CD14-positive monocyte (primary cell): ENCODE results near the gene SYT7. TPM values are rescaled to one million over a fixed set of nuclear protein-coding genes. Genes with fewer than 3 reads are reported as not detected.

Experiments
- DNase-seq, 3 donors: peaks; one replicate each; pipeline ENCODE4 v3.0.0-alpha.2; 2011 to 2022
- H2AFZ ChIP-seq: 2 replicates; pipeline ENCODE4 v1.6.0; 2012; ENCODE audit warnings: mild to moderate bottlenecking, low read depth, low read length, inconsistent platforms; ENCODE audit not compliant: insufficient read depth, poor library complexity, severe bottlenecking
- H3K27ac ChIP-seq, 2 donors: 1 replicate in 1 of 2; 2 replicates in 1 of 2; pipeline ENCODE4 v1.5.1; 2012 to 2013; ENCODE audit warnings: low read length in 2 of 2, control low read depth in 1 of 2, inconsistent platforms in 1 of 2, low read depth in 1 of 2, mild to moderate bottlenecking in 1 of 2
- H3K27me3 ChIP-seq, 2 donors: one replicate each; pipeline versions ENCODE4 v1.6.0 to v1.6.1; 2011 to 2013; ENCODE audit warnings: low read length in 2 of 2; ENCODE audit not compliant: control insufficient read depth in 2 of 2, insufficient read depth in 2 of 2
- H3K36me3 ChIP-seq, 2 donors: replicated peaks in 1 of 2; 1 replicate in 1 of 2; 2 replicates in 1 of 2; pipeline versions ENCODE4 v1.5.1 to v1.6.1; 2012 to 2013; ENCODE audit warnings: low read length in 2 of 2, control low read depth in 1 of 2, inconsistent platforms in 1 of 2, mild to moderate bottlenecking in 1 of 2; ENCODE audit not compliant: insufficient read depth in 2 of 2, control insufficient read depth in 1 of 2
- H3K4me1 ChIP-seq, 2 donors: 1 replicate in 1 of 2; 2 replicates in 1 of 2; pipeline versions ENCODE4 v1.5.1 to v1.6.1; 2012 to 2013; ENCODE audit warnings: low read length in 2 of 2, control low read depth in 1 of 2, inconsistent platforms in 1 of 2, mild to moderate bottlenecking in 1 of 2, moderate library complexity in 1 of 2; ENCODE audit not compliant: insufficient read depth in 2 of 2, control insufficient read depth in 1 of 2
- H3K4me2 ChIP-seq: replicated peaks from 2 replicates; pipeline ENCODE3; 2012; ENCODE audit warnings: low read length, moderate library complexity, mild to moderate bottlenecking; ENCODE audit not compliant: poor library complexity, severe bottlenecking; ENCODE audit errors: extremely low read depth
- H3K4me3 ChIP-seq, 3 experiments: fragments of 200-600 bp in 1 of 3; sonication (generic) in 1 of 3; replicated peaks in 1 of 3; 1 replicate in 2 of 3; 2 replicates in 1 of 3; pipeline ENCODE4 v1.5.1; 2011 to 2013; ENCODE audit warnings: low read length in 3 of 3, mild to moderate bottlenecking in 3 of 3, control low read depth in 2 of 3, low read depth in 2 of 3, inconsistent platforms in 1 of 3, moderate library complexity in 1 of 3
- H3K79me2 ChIP-seq: 2 replicates; pipeline ENCODE4 v1.6.0; 2012; ENCODE audit warnings: mild to moderate bottlenecking, control low read depth, inconsistent platforms, low read length, moderate library complexity; ENCODE audit not compliant: insufficient read depth
- H3K9ac ChIP-seq: 2 replicates; pipeline ENCODE4 v1.6.0; 2017; ENCODE audit warnings: low read length, mild to moderate bottlenecking; ENCODE audit not compliant: insufficient read depth, poor library complexity, severe bottlenecking
- H3K9me3 ChIP-seq, 2 donors: replicated peaks in 1 of 2; 1 replicate in 1 of 2; 2 replicates in 1 of 2; pipeline versions ENCODE4 v1.5.1 to v1.6.1; 2012 to 2013; ENCODE audit warnings: low read length in 2 of 2, control low read depth in 1 of 2; ENCODE audit not compliant: control insufficient read depth in 1 of 2, insufficient read depth in 1 of 2
- H4K20me1 ChIP-seq: 2 replicates; pipeline ENCODE4 v1.6.0; 2012; ENCODE audit warnings: mild to moderate bottlenecking, low read length, control low read depth, moderate library complexity; ENCODE audit not compliant: insufficient read depth
- H3K27ac Mint-ChIP-seq, 7 donors: one replicate each; pipeline ENCODE4 v1.8.0; 2020; ENCODE audit warnings: mild to moderate bottlenecking in 7 of 7, mixed read lengths in 7 of 7, moderate library complexity in 6 of 7, inconsistent platforms in 2 of 7
- H3K27me3 Mint-ChIP-seq, 3 donors: one replicate each; pipeline ENCODE4 v1.8.0; 2021 to 2022; ENCODE audit warnings: low read depth in 3 of 3, mild to moderate bottlenecking in 3 of 3, mixed read lengths in 3 of 3, moderate library complexity in 3 of 3, inconsistent platforms in 1 of 3
- H3K36me3 Mint-ChIP-seq, 2 donors: one replicate each; pipeline ENCODE4 v1.8.0; 2020; ENCODE audit warnings: mixed read lengths in 2 of 2, inconsistent platforms in 1 of 2, mild to moderate bottlenecking in 1 of 2
- H3K4me1 Mint-ChIP-seq: one replicate; pipeline ENCODE4 v1.8.0; 2020; ENCODE audit warnings: mild to moderate bottlenecking, mixed read lengths
- H3K4me3 Mint-ChIP-seq, 2 donors: one replicate each; pipeline ENCODE4 v1.8.0; 2020; ENCODE audit warnings: mild to moderate bottlenecking in 2 of 2, mixed read lengths in 2 of 2, moderate library complexity in 1 of 2
- H3K9me3 Mint-ChIP-seq, 7 donors: one replicate each; pipeline ENCODE4 v1.8.0; 2020 to 2022; ENCODE audit warnings: mixed read lengths in 7 of 7, mild to moderate bottlenecking in 6 of 7, moderate library complexity in 6 of 7, inconsistent platforms in 2 of 7
- CTCF ChIP-seq: fragments of 200-600 bp; IDR thresholded peaks from one replicate; pipeline ENCODE4 v1.8.0; 2022; ENCODE audit warnings: antibody characterized with exemption, mild to moderate bottlenecking
- WGBS: methylation state at CpG from one replicate; pipeline ENCODE4 v1.1.5; 2013; ENCODE audit warnings: missing lambda C conversion rate; ENCODE audit not compliant: insufficient coverage; 5-methylcytosine and 5-hydroxymethylcytosine counted together
- intact Hi-C, 2 donors: fragments of 100-400 bp; cut with micrococcal nuclease; formaldehyde crosslinking; loops; one replicate each; pipeline versions ENCODE4 v1.15.0 to v1.15.1; 2023
- polyA plus RNA-seq, 3 donors: library from polyadenylated mRNA; depleted of rRNA in 1 of 3; unstranded in 2 of 3; stranded (reverse) in 1 of 3; fragments of 300-500 nt in 2 of 3; fragments of >200 nt in 1 of 3; fragmentation: Illumina TruSeq in 2 of 3; gene quantifications; 1 replicate in 2 of 3; 2 replicates in 1 of 3; pipeline ENCODE4 v1.2.3, GENCODE V29; 2012 to 2021

SYT7 gene
- polyA plus RNA-seq, 3 donors, result not detected

DNA sequence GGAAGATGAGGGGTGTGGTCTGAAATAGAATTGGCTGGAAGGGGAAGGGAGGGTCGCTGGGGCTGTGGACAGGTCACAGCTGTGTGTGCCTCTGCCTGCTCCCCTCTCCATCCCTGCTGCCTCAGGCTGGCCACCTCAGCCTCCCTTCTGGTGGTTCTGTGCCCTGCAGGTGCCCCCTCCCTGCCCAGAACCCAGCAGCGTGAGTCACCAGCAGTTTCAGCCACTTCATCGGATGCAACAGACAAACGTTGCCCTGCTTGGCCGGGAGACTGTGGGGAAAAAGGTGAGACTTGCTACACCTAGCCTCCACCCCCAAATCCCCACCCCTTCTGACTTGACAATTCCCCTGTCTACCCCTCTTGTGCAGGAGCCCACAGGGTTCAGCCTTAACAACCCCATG is 94.1 kb downstream of the SYT7 start:
- peaks cover 0 to 3% of the 10 kb centered on the region in 2 donors for H3K36me3 Mint-ChIP-seq
- Histone ChIP-seq H3K9me3 (no peaks in the 10 kb centered on the region), H3K4me2 (no peak overlapping the region), H3K4me1 (no peaks in the 10 kb centered on the region), H4K20me1 (no peaks in the 10 kb centered on the region), H3K36me3 (no peaks in the 10 kb centered on the region), H3K4me3 (no peak overlapping the region), H3K9ac (no peak overlapping the region), H2AFZ (no peak overlapping the region), H3K27me3 (no peaks in the 10 kb centered on the region), H3K27ac (no peak overlapping the region), H3K79me2 (no peaks in the 10 kb centered on the region)
- no peak for TF ChIP-seq CTCF
- H3K27me3 Mint-ChIP-seq, result peaks cover 4 to 6% (median 5%) of the 10 kb centered on the region in 3 donors
- DNase-seq, result no peak
- peak overlapping the region in 1 of 7 donors; percentile 18 for H3K27ac Mint-ChIP-seq
- intact Hi-C loops, result loop anchor here in 1 of 2 donors (10.0 kb wide), 1 partner anchor 148 kb away; no protein-coding TSS in a partner anchor
- H3K9me3 Mint-ChIP-seq, result peaks cover 0 to 9% (median 0%) of the 10 kb centered on the region in 7 donors
- H3K4me1 Mint-ChIP-seq, result no peaks in the 10 kb centered on the region
- no peak overlapping the region for H3K4me3 Mint-ChIP-seq
- no CpG with 5 or more reads among the region's 5 CpGs for WGBS

DNA sequence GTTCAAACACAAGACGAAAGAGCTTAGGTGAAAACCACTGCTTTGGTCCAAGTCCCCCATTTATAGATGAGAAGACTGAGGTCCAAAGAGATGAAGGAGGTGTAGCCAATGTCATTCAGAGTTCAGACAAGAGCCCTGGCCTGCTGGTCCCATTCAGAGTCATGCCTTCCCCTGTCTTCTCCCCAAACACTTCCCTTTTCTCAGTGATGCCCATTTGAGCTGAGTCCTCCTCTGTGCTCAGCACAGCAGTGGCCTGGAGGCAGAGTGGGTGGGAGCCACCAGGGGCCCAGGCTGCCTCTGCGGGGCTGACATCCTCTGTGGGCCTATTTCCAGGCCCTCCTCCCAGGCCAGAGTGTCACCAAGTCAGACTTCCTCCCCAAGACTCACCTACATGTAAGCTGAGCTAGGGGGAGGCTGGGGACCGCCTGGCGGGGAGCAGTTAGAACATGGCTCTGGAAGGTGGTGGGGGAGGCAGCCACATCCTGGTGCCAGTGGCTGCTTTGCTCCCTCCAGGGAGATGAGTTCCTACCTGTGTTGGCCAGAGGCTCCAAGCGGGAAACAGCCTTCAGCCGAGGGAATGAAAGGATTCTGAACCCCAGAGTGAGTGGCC is 94.8 kb downstream of the SYT7 start:
- WGBS, result 98% methylated on average over 3 of the region's 6 CpGs
- intact Hi-C loops, result loop anchor here in 1 of 2 donors (10.0 kb wide), 1 partner anchor 149 kb away; no protein-coding TSS in a partner anchor
- Histone ChIP-seq H3K4me3 (no peak overlapping the region), H4K20me1 (no peaks in the 10 kb centered on the region), H3K36me3 (no peaks in the 10 kb centered on the region), H3K4me1 (no peaks in the 10 kb centered on the region), H3K79me2 (no peaks in the 10 kb centered on the region), H3K4me2 (no peak overlapping the region), H3K9me3 (no peaks in the 10 kb centered on the region), H3K27ac (no peak overlapping the region), H3K27me3 (no peaks in the 10 kb centered on the region), H3K9ac (no peak overlapping the region), H2AFZ (no peak overlapping the region)
- Mint-ChIP-seq H3K4me1 (no peaks in the 10 kb centered on the region), H3K36me3 (peaks cover 0 to 3% of the 10 kb centered on the region in 2 donors), H3K4me3 (no peak overlapping the region), H3K9me3 (peaks cover 0 to 9% (median 0%) of the 10 kb centered on the region in 7 donors), H3K27ac (no peak overlapping the region), H3K27me3 (peaks cover 4 to 6% (median 5%) of the 10 kb centered on the region in 3 donors)
- no peak for TF ChIP-seq CTCF
- DNase-seq, result no peak
